ENCODE data around the gene HDAC9.

- TF ChIP-seq CTCF (conservative IDR thresholded peaks at IDR 0.05; ENCODE audit: low read length) = no peak
- TF ChIP-seq EZH2phosphoT487 (IDR thresholded peaks at IDR 0.05; ENCODE audit: borderline replicate concordance) = no peak
These were observed 470.1 kb downstream of the HDAC9 start for GRCh38 chr7:18965657-18966056.

Measured in Loucy (cell line).